GM21360 (cell line): ENCODE measurements around the gene POLE.

ENCODE experiments used
- ATAC-seq: cut with Tn5 transposase; IDR thresholded peaks from one replicate; pipeline ENCODE4 v1.9.1; 2021; ENCODE audit warnings: mild to moderate bottlenecking, moderate library complexity; ENCODE audit not compliant: unreplicated experiment

The POLE gene

DNA sequence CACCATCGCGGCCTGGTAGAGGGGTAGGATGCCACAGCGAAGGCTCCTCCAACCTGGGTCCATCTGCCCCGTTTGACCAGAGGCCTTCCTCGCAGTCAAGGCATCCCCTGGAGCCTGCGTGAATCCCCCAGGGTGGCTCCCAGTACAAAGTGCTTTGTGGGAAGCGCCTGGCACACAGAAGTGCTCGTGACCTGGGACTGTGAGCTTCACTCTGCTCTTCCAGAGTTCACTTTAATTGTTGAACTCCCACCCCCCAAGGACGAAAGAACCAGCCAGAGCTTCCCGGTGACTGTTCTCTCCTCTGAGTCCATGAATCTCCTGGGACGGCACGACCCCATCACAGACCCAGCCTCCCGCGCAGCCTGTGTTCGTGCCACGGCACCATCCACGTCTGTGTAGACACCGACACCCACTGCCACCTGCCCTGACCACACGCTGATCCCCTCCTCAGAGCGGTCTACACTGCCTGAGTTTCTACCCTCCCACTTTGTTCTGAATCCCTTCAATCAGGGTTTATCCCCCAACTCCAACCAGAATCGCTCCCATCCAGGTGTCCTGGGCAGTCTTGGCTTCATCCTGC lies 52.6 kb downstream of the POLE start:
- ATAC-seq = no peak

DNA sequence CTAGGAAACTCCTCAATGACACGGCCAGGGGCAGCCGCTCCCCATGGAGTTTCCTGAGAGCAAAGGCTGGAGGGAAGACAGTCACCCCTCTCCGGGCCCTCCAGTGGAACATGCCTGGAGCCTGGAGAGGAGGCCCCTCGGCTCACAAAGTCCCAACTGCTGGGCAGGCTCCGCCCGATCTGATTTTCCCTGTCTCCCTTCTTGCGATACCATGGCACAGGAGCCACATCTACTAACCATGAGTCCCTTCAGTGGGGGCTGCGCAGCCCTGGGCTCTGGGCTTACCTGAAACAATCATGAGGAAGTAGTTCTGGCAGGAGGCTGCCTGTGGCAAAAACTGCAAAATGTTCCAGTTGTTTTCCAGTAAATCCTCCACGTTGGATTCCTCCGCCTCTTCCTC lies 53.2 kb downstream of the POLE start:
- ATAC-seq = no peak

DNA sequence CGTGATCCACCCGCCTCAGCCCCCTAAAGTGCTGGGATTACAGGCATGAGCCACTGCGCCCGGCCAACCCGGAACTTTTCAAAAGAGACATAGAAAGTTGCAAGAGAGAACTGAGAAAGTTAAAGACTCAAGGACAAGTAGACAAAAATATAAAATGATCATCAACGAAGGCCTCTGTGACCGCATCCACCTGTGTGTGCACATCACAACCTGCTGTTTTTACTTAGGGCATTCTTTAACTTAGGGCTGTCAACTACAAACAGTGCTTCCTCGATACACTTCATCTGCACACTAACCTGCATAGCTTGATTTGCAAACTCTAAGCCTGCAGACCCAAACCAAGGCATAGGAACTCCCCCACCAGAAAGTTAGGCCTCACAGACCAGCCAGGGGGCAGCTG lies 53.7 kb downstream of the POLE start:
- ATAC-seq = no peak

DNA sequence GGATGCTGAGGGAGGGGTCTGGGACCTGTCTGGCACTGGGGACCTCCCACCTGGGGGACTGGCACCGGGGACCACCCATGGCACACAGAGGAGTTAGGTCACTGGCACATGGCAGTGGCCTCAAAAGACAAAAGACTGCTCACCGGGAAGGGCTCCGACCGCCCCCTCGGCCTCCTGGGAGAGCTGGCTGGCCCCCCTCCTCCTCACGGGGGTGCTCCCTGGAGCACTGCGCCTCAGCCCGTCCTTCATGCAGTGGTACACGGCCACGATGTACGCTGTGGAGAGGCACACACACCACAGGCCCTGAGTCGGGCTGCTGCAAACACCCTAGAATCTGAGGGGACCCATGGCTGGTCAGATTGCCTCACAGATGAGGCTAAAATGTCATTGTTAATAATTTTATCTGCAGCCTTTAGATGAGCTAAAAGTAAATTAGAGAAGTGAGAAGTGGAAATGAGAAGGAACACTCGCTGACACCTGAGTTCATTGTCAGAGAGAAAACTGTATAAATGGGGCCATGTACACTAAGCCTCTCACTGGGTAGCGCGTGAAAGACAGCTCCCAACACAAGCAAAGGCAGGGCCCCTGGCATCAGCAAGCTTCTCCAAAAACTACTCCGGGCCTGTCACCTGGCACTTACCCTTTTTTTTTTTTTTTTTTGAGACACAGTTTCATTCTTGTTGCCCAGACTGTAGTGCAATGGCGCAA lies 54.5 kb downstream of the POLE start:
- no peak for ATAC-seq

DNA sequence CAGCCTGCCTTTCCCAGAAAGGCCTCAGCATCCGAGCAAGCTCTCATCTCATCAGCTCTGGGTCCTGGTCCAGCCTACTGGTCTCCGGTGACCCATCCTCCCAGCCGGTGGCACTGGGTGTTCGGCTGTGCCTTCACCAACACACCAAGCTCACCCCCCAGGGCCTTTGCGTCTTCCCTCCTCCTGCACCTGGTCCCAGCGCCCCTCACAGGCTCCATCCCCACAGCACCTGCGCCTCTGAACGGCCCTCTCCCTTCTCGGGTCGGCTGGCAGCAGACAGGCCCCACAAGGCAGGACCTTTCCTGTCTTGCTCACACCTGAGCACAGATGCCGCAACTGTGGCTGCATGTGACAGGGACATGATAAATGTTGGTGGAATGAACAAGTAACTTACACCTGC lies 55.5 kb downstream of the POLE start:
- ATAC-seq = no peak

DNA sequence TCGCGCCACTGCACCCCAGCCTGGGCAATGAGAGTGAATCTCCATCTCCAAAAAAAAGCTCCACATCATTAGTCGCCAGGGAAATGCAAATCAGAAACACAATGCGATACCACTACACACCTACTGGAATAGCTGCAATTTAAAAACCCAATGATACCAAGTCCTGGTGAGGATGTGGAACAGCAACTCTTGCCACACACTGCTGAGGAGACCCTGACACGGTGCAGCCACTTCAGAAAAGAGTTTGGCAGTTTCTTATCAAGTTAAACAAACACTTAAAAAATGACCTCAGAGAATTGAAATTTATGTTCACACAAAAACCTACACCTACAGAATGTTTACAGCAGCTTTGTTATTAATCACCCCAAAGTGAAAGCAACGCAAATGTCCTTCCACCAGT lies 56.5 kb downstream of the POLE start:
- ATAC-seq = no peak

DNA sequence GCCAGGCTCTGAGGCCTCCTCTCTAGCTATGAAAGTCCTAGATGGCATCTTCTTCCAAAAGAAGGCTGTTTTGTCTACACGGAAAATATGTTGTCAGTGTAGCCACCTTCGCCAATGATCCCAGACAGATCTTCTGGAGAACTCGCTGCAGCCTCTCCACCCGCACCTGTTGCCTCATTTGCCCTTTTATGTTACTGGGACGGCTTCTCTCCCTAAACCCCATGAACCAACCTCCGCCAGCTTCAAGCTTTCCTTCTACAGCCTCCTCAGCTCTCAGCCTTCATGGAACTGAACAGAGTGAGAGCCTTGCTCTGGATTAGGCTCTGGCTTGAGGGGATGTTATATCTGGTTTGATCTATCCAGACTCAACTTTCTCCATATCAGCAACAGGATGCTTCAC lies 57.8 kb downstream of the POLE start:
- ATAC-seq = no peak

DNA sequence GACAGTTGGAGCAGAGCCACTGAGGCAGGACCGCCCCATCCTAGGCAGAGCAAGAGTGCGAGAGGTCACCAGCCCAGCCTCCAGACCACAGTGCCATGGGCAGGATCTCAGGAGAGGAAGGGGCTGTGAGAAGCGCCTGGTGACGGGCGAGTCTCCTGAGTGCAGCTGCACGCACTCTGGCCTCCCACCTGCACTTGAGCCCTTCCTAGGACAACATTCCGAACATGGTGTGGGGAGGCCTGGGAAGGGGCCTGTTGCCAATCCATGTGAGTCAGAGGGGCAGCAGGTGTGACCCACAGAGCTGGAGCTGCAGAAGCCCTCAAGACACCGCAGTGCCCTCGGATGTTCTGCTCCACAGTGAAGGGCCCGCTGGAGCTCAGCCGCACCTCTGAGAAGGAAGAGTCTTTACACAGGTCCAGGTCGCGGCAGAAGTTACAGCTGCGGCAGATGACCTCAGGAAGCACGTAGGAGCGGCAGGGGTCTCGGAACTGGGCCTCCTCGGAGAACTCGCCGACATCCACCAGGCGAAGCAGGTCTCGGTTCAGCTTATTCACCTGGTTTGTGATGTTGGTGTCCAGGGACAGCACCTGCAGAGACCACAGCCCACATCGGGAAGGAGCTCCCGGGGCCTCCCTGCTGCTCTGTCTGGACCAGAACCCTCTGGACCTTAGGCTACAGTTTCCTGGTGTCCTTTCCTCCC lies 61.3 kb downstream of the POLE start:
- no peak for ATAC-seq

DNA sequence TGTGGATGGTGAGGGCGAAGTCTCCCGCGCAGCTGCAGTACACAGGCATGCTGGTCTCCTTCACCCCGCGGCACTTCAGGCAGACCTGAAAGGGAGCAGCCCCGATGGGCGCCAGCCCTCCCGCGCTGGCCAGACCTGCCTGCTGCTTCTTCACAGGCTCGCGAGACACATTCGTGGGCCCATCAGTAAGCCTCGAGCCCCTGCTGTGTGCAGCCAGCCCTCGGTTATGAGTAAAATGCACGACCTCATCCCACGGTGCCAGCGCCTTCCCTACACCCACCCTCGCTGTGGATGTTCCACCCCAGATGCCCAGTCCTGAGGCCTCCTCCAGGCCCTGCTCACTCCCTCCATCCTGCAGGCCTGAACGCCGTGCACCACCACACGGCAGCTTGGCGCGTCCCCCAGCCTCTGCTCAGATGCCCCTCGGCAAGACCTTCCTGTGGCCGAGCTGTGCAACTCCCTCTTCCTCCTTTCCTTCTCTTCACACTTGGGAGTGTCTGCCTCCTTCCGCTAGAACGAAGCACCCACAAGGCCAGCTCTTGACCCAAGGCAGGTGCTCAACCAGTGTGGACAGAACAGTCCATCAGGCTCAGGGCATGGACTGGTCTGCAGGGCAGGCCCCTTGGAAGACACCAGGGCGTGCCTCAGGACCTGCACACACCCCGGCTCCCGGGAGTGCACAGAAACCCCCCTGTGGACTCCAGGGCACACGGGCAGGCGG lies 62.1 kb downstream of the POLE start:
- no peak for ATAC-seq

DNA sequence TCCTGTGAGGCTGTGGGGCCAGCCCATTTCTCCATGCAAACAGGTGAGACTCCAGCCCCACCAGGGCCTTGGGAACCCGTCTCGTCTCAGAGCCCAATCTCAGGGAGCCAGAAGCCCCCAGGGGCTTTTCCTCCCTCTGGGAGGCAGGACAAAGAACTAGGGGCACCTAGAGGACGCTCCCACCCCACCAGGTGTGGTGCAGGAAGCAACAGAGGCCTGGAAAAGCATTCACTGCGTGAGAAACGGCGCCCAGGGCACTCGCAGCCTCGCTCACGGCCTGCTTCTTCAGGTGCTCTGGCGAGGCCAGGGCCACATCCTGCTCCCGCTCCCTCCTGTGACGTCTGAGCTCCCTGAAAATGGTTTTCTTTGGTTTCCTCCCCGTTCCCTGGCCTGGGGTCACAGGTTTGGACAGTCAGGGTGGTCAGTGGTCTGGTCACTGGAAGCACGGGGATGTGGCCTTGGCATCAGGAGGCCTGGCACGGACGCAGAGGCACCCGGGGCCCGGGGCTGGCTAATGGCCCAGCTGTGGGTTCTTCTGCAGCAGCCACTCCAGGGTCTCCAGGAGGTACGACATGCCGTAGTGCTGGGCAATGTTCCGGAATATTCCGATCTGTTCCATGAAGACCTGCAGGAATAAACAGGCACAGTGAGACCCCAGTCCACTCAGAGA lies 62.8 kb downstream of the POLE start:
- no peak for ATAC-seq

DNA sequence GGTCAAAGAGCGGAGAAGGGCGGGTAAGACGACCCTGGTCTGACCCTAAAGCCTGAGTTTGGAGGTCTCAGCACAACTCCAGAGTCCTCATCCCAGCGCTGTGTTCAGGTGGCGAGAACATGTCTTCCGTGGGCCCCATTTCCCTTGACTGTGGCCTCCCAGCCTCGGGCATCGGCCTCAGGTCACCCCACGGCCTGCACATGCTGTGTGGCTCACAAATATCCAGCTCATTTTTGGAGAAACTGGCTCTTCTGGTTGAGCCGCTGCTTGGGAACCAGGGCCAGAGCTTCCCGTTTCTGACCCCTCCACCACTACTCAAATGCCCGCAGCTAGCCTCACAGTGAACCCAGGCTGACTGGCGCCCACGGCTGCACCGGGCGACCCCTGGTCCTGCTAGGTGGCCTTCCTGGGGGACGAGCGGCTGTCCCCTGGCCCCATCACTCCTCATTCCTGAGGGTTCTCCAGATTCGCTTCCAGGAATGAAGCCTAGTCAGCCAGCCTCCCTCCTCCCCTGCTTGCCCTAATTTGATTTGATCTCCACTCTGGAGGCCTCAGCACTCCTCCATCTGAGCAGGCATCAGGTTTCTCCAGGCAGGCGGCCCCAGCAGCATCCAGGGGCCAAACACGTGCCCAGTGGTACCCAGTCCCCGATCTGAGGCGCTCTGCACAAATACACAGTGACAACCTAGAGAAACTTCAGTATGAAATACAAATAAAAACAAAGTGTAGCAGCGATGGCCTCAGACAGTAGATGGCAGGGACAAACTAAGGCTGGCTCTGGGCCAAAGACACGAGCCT lies 63.9 kb downstream of the POLE start:
- no peak for ATAC-seq

DNA sequence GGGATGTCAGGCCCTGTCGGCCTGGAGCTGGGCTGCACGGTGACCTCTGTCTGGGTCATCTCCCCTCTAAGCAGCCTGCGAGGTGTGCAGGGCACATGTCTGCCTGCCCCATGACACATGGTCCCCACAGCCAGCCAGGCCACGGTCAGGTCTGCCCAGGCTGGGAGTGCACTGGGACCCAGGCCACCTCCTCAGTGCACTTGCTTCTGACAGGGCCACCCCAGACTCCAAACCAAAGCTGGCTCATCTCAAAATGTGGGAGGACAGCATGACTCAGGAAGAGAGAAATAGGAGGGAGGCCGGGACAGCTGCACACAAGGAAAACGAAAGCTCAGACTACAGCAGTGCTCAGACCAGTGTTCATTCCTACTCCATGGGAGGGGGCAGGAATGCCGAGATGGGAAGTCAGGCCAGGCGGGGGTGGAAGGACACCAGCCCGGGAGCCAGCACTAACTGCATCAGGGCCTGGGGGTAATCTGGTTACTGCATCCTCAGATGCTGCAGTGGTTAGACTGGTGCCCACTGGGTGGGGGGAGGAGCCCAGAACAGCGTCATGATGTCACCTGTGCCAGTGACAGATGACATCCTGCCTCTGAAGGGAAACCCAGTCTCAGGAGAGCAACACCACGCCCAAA lies 64.6 kb downstream of the POLE start:
- no peak for ATAC-seq

DNA sequence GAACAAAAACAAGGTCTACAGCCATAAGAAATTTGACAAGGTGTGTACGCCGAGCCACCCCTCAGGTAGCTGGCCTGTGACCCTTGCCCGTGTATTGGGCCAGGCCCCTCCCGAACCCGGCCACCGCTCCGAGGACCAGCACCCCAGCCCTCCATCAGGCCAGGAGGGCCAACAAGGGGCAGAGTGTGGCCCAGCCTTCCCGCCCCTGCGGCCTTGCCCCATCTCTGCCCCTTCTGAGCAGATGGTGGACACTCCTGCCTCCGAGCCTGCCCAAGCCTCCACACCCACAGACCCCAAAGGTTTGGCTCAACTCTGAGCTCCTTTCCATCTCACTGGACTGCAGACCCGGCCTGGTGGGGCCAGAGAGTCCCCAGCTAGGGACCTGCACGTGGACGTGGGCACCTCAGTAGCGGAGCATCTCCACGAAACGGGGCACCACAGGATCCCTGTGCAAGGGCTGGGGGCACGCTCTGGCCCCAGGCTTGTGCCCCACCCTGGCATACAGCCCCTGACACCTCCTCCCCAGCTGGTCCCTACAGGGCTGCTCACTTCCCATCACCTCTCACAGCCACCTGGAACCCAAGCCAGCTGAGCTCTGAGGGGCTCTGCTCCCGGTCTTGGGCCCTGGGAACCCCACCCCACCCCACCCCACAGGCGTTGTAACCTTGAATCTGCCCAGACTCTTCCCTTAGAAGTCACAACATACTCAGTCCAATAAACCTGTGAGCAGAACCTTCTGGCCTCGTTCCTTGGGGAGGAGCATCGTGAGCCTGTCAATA lies 65.3 kb downstream of the POLE start:
- no peak for ATAC-seq

DNA sequence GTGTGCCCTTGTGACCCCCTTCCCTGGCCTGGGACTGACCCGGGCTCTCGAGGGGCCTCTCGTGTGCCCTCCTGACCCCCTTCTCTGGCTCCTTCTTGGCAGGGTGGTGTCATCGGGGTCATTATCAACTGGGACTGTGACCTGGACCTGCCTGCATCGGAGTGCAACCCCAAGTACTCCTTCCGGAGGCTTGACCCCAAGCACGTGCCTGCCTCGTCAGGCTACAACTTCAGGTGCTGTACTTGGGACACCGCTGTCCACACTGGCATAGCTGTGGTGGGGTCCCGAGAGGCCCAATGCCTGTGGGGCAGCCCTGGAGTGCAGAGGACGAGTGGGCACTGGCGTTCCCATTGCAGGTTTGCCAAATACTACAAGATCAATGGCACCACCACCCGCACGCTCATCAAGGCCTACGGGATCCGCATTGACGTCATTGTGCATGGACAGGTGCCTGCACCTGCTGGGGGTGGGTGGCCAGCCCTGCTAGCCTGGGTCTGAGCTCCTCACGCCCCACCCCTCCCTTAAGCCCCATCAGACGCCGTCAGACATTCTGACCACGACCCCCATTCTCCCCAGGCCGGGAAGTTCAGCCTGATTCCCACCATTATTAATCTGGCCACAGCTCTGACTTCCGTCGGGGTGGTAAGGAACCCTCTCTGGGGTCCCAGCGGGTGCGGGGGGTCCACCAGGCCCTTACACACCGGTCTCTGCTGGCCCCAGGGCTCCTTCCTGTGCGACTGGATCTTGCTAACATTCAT lies 66.1 kb downstream of the POLE start:
- ATAC-seq = no peak

DNA sequence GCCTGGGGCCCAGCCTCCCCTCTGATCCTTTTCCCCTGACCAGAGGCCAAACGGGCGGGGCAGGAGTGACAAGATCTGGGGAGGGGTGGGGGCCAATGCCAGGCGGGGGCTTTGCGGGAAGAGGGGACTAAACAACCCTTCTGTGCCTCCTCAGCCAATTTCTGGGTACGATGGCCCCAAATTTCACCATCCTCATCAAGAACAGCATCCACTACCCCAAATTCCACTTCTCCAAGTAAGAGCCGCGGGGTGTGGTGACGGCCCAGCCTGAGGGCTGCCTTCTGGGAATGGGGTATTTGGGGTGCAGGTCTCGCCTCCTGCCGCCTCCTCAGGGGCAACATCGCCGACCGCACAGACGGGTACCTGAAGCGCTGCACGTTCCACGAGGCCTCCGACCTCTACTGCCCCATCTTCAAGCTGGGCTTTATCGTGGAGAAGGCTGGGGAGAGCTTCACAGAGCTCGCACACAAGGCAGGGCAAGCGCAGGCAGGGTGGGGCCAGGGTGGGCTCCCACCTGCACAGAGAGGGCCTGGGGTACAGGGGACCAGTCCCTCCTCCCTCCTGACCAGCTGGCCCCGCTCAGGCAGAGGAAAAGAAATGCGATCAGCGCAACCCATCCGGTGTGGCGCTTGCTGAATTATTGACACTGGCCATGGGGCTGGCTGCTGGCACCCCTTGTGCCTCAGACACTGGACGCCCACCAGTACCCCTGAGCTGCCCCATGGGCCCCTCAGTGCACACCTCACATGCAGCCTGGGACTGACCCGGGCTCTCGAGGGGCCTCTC lies 66.8 kb downstream of the POLE start:
- no peak for ATAC-seq

DNA sequence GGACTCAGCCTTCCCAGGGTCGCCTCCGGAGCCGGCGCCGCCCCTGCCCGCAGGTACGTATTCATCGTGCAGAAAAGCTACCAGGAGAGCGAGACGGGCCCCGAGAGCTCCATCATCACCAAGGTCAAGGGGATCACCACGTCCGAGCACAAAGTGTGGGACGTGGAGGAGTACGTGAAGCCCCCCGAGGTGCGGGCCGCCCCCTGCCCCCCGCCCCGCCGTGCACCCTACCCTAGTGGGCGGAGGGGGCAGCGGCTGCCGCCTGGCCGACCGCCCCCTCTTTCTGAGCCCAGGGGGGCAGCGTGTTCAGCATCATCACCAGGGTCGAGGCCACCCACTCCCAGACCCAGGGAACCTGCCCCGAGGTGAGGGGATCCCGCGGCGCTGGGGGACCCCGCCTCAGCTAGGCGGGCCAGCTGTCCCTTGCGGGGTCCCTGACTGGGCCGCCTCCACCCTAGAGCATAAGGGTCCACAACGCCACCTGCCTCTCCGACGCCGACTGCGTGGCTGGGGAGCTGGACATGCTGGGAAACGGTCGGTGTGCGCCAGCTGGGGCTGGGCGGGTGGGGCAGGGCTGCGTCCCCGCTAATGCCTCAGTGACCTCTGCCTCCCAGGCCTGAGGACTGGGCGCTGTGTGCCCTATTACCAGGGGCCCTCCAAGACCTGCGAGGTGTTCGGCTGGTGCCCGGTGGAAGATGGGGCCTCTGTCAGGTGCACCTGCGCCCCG lies 67.6 kb downstream of the POLE start:
- ATAC-seq = no peak

DNA sequence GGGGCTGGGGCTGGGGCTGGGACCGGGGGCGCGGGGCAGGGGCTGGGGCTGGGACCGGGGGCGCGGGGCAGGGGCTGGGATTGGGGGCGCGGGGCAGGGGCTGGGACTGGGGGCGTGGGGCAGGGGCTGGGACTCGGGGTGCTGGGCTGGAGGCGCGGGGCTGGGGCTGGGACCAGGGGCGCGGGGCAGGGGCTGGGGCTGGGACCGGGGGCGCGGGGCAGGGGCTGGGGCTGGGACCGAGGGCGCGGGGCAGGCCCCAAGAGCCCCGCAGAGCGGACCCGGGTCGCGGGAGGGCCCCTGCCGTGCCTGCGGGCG lies 68.1 kb downstream of the POLE start:
- ATAC-seq = no peak
